Inferior parietal cortex (tissue), 1 donor: ENCODE measurements around the gene HLCS.
"Not testable (repeated sequence)": the region's sequence is repeated elsewhere in the genome, so short reads cannot be mapped to it uniquely, and the experiment has no call there.

Experiments
- DNase-seq: peaks from one replicate; pipeline ENCODE4 v3.0.0-alpha.2; 2016; ENCODE audit errors: extremely low spot score

The HLCS gene

GRCh38 chr21:36966066-36966820 lies at the start of gene HLCS:
HLCS (minus strand) TSS chr21:36966669; CDS start chr21:36966638, 31 bp downstream.
- no peak for DNase-seq

GRCh38 chr21:37009740-37010341 lies 43.4 kb upstream of the HLCS start:
- peak; percentile 75 for DNase-seq

- DNase-seq = no peak
These were observed 42.3 kb upstream of the HLCS start for GRCh38 chr21:37008724-37009123.

- DNase-seq = no peak
These were observed 40.2 kb upstream of the HLCS start, which contains the start of gene RIPPLY3 for GRCh38 chr21:37006486-37007291. RIPPLY3 (plus strand) TSS chr21:37006702; CDS start chr21:37006773, 71 bp downstream.

- no peak for DNase-seq
These were observed 39.3 kb upstream of the HLCS start for GRCh38 chr21:37005548-37006485.

GRCh38 chr21:37003917-37004316 lies 37.4 kb upstream of the HLCS start:
- not testable (repeated sequence) for DNase-seq

GRCh38 chr21:37002851-37003250 lies 36.4 kb upstream of the HLCS start:
- not testable (repeated sequence) for DNase-seq

- no peak for DNase-seq
These were observed 35.0 kb upstream of the HLCS start for GRCh38 chr21:37001441-37001840.

- DNase-seq = no peak
These were observed 33.9 kb upstream of the HLCS start for GRCh38 chr21:37000381-37000780.

GRCh38 chr21:36999131-36999898 lies 32.8 kb upstream of the HLCS start:
- no peak for DNase-seq

- not testable (repeated sequence) for DNase-seq
These were observed 28.8 kb upstream of the HLCS start for GRCh38 chr21:36995285-36995684.

GRCh38 chr21:36994501-36995158 lies 28.2 kb upstream of the HLCS start:
- DNase-seq = no peak

- DNase-seq = no peak
These were observed 26.2 kb upstream of the HLCS start for GRCh38 chr21:36992671-36993070.

- DNase-seq = no peak
These were observed 24.2 kb upstream of the HLCS start for GRCh38 chr21:36990508-36991205.

GRCh38 chr21:36989699-36990507 lies 23.4 kb upstream of the HLCS start:
- peak; percentile 90 for DNase-seq

GRCh38 chr21:36989199-36989698 lies 22.8 kb upstream of the HLCS start:
- not testable (repeated sequence) for DNase-seq

GRCh38 chr21:36988536-36988935 lies 22.1 kb upstream of the HLCS start:
- no peak for DNase-seq

GRCh38 chr21:36987845-36988244 lies 21.4 kb upstream of the HLCS start:
- no peak for DNase-seq
